HepG2 (cell line): Measurements from ENCODE around the gene MORN1. TPM values are rescaled to one million over a fixed set of nuclear protein-coding genes. Genes with fewer than 3 reads are reported as not detected.

Source experiments
- ATAC-seq: fragments of 200-7000 bp; cut with Tn5 transposase; 3 replicates; pipeline ENCODE4 v1.9.1; 2020; ENCODE audit warnings: mild to moderate bottlenecking, moderate library complexity
- BruUV-seq: library from RNA; stranded (reverse); fragments of 400-500 nt; replicated peaks from 2 replicates; lab custom pipeline; 2021; lab: Mats Ljungman, UMichigan
- CTCF ChIA-PET: fragments of 300-600 bp; formaldehyde crosslinking; extraction: SDS; loops from one replicate; lab custom pipeline; 2021; ENCODE audit warnings: low total read pairs, inconsistent platforms, low intra/inter-chr PET ratio; lab: Yijun Ruan, JAX
- POLR2A ChIA-PET: fragments of 350-600 bp; sonication (Branson Sonifier 250); formaldehyde crosslinking; loops from one replicate; lab custom pipeline; 2020; ENCODE audit warnings: antibody characterized with exemption, inconsistent platforms; lab: Yijun Ruan, JAX
- DNase-seq: peaks from one replicate; pipeline ENCODE4 v3.0.0-alpha.2; 2015; ENCODE audit warnings: low spot score
- FAIRE-seq: peaks from 3 replicates; lab custom pipeline; 2011; peaks lifted over from hg19 to GRCh38; lab: Jason Lieb, UNC
- H2AFZ ChIP-seq: one replicate; pipeline ENCODE4 v1.6.1; 2011; ENCODE audit warnings: low read length, inconsistent platforms
- H3K27ac ChIP-seq: fragments of 300-600 bp; 3 replicates; pipeline ENCODE4 v1.8.0; 2011; ENCODE audit warnings: mixed run types, mild to moderate bottlenecking, mixed read lengths, low read length, inconsistent platforms; ENCODE audit not compliant: insufficient read depth; ENCODE audit errors: extremely low read length
- H3K27me3 ChIP-seq, 2 experiments: fragments of 200-600 bp in 1 of 2; 2 replicates in 1 of 2; 3 replicates in 1 of 2; pipeline versions ENCODE4 v1.6.0 to v1.8.0; 2011; ENCODE audit warnings: low read length in 2 of 2, mild to moderate bottlenecking in 2 of 2, moderate library complexity in 2 of 2, inconsistent platforms in 1 of 2; ENCODE audit not compliant: insufficient read depth in 2 of 2, control insufficient read depth in 1 of 2
- H3K36me3 ChIP-seq, 2 experiments: fragments of 200-600 bp in 1 of 2; replicated peaks in 1 of 2; 2 replicates in 1 of 2; 3 replicates in 1 of 2; pipeline versions ENCODE4 v1.5.1 to v1.8.0; 2011; ENCODE audit warnings: low read length in 2 of 2, inconsistent platforms in 1 of 2; ENCODE audit not compliant: insufficient read depth in 2 of 2, control insufficient read depth in 1 of 2
- H3K4me1 ChIP-seq: 2 replicates; pipeline ENCODE4 v1.5.1; 2012; ENCODE audit warnings: low read length, inconsistent platforms; ENCODE audit not compliant: insufficient read depth
- H3K4me2 ChIP-seq: 2 replicates; pipeline ENCODE4 v1.6.0; 2011; ENCODE audit warnings: low read depth, low read length, inconsistent platforms
- H3K4me3 ChIP-seq, 3 experiments: fragments of 200-600 bp in 1 of 3; sonication (generic), shearing (Covaris generic) in 1 of 3; replicated peaks in 1 of 3; 2 replicates each; pipeline ENCODE4 v1.5.1; 2011 to 2016; ENCODE audit warnings: low read length in 3 of 3, inconsistent platforms in 2 of 3, low read depth in 2 of 3, mild to moderate bottlenecking in 2 of 3, control low read depth in 1 of 3, mixed read lengths in 1 of 3; ENCODE audit not compliant: insufficient read depth in 1 of 3
- H3K79me2 ChIP-seq: one replicate; pipeline ENCODE4 v1.6.1; 2011; ENCODE audit warnings: low read length, inconsistent platforms; ENCODE audit not compliant: insufficient read depth
- H3K9ac ChIP-seq: 2 replicates; pipeline ENCODE4 v1.6.0; 2011; ENCODE audit warnings: mild to moderate bottlenecking, low read depth, low read length, inconsistent platforms; ENCODE audit not compliant: insufficient read depth
- H3K9me3 ChIP-seq: 2 replicates; pipeline ENCODE4 v1.5.1; 2012; ENCODE audit warnings: mild to moderate bottlenecking, low read length
- H4K20me1 ChIP-seq: 2 replicates; pipeline ENCODE4 v1.6.0; 2011; ENCODE audit warnings: inconsistent platforms, mild to moderate bottlenecking, low read length, moderate library complexity; ENCODE audit not compliant: insufficient read depth
- GTF3A ChIP-seq: sonication (generic); formaldehyde crosslinking; conservative IDR thresholded peaks from 2 replicates; pipeline ENCODE4 v1.4.0; 2020; ENCODE audit warnings: mild to moderate bottlenecking, missing genetic modification reagents
- HNRNPK ChIP-seq: fragments of 200-400 bp; formaldehyde crosslinking; IDR thresholded peaks from 2 replicates; pipeline ENCODE4 v1.6.1; 2018; ENCODE audit warnings: low read length, low read depth, moderate library complexity, mild to moderate bottlenecking; ENCODE audit not compliant: poor library complexity, severe bottlenecking
- HNRNPLL ChIP-seq: fragments of 200-400 bp; formaldehyde crosslinking; IDR thresholded peaks from 2 replicates; pipeline ENCODE4 v1.6.1; 2017; ENCODE audit warnings: mild to moderate bottlenecking, low read depth, low read length; ENCODE audit not compliant: poor library complexity, severe bottlenecking
- KAT2B ChIP-seq: fragments of 150-350 bp; IDR thresholded peaks from 2 replicates; pipeline ENCODE4 v1.6.1; 2014; ENCODE audit warnings: low read depth, low read length, borderline replicate concordance
- MIER2 ChIP-seq: IDR thresholded peaks from 2 replicates; pipeline ENCODE4 v1.6.1; 2016; ENCODE audit warnings: missing biosample characterization, missing genetic modification reagents
- NR3C1 ChIP-seq: sonication (generic); formaldehyde crosslinking; IDR thresholded peaks from 2 replicates; pipeline ENCODE4 v1.4.0; 2020; ENCODE audit warnings: missing genetic modification reagents
- RAD21 ChIP-seq: fragments of 450-650 bp; formaldehyde crosslinking; IDR thresholded peaks from 2 replicates; pipeline ENCODE4 v1.5.0; 2020; ENCODE audit warnings: mild to moderate bottlenecking
- TFDP1 ChIP-seq: IDR thresholded peaks from 2 replicates; pipeline ENCODE4 v1.6.1; 2016; ENCODE audit warnings: missing compliant biosample characterization, missing genetic modification reagents, borderline replicate concordance
- TFDP2 ChIP-seq: sonication (generic); formaldehyde crosslinking; IDR thresholded peaks from 2 replicates; pipeline ENCODE4 v1.4.0; 2020; ENCODE audit warnings: missing genetic modification reagents
- ZFP36L1 ChIP-seq: sonication (generic); formaldehyde crosslinking; IDR thresholded peaks from 2 replicates; pipeline ENCODE4 v1.8.0; 2022; ENCODE audit warnings: mild to moderate bottlenecking, missing genetic modification reagents, moderate library complexity
- ZNF18 ChIP-seq: sonication (generic); formaldehyde crosslinking; IDR thresholded peaks from 2 replicates; pipeline ENCODE4 v1.8.0; 2022; ENCODE audit warnings: mild to moderate bottlenecking, missing genetic modification reagents; ENCODE audit not compliant: insufficient replicate concordance
- ZNF34 ChIP-seq: sonication (generic); formaldehyde crosslinking; IDR thresholded peaks from 2 replicates; pipeline ENCODE4 v1.4.0; 2020; ENCODE audit warnings: mild to moderate bottlenecking, missing genetic modification reagents, borderline replicate concordance
- ZNF644 ChIP-seq: IDR thresholded peaks from 2 replicates; pipeline ENCODE4 v1.6.1; 2016; ENCODE audit warnings: low read depth
- ZNF687 ChIP-seq: sonication (generic); formaldehyde crosslinking; IDR thresholded peaks from 2 replicates; pipeline ENCODE4 v1.5.1; 2020; ENCODE audit warnings: mild to moderate bottlenecking, missing genetic modification reagents, moderate library complexity
- WGBS: methylation state at CpG from one replicate; pipeline ENCODE4 v1.1.6; 2017; ENCODE audit warnings: low lambda C conversion rate; 5-methylcytosine and 5-hydroxymethylcytosine counted together
- in situ Hi-C: cut with HindIII; loops from 2 replicates; pipeline ENCODE4 v1.10.0; 2017; ENCODE audit warnings: low pct_unique_long_range_greater_than_20kb; ENCODE audit not compliant: extremely low pct_ligation_motif_present
- intact Hi-C: fragments of 100-400 bp; cut with micrococcal nuclease; formaldehyde crosslinking; loops from one replicate; pipeline ENCODE4 v1.10.0; 2022; ENCODE audit not compliant: unreplicated experiment
- polyA plus RNA-seq, 8 experiments: library from polyadenylated mRNA; depleted of rRNA in 3 of 8; stranded (reverse) in 7 of 8; unstranded in 1 of 8; fragments of >200 nt; fragmentation: Illumina TruSeq in 4 of 8; extraction: Trizol in 4 of 8; gene quantifications; 2 replicates each; pipeline versions ENCODE4 v1.2.1 to v1.2.3, GENCODE V29; 2011 to 2016; ENCODE audit warnings: low read depth in 4 of 8, missing spikeins in 1 of 8, mixed read lengths in 1 of 8; ENCODE audit not compliant: insufficient read depth in 1 of 8
- total RNA-seq, 5 experiments: library from RNA; depleted of rRNA; stranded (reverse); fragments of >200 nt; fragmentation: Illumina TruSeq; extraction: Trizol; gene quantifications; 2 replicates each; pipeline ENCODE4 v1.2.3, GENCODE V29; 2016; ENCODE audit warnings: low read depth in 1 of 5

The MORN1 gene
- total and polyA plus RNA-seq, 2 of the 13 experiments (the other 11 are each of a cell fraction or from before 2014, with no cell fraction given), result 3.1 to 6.5 TPM

GRCh38 chr1:2382621-2383361 lies 8.6 kb downstream of the MORN1 start:
- Histone ChIP-seq H3K4me3 (no peak overlapping the region), H3K27ac (no peak overlapping the region), H3K36me3 (0 out of 5 replicates have a peak, but pooled peaks cover 0 to 3% of the 10 kb centered on the region in 2 experiments), H4K20me1 (no peaks in the 10 kb centered on the region), H3K9ac (no peak overlapping the region), H3K4me1 (peaks cover 30% of the 10 kb centered on the region), H2AFZ (no peak overlapping the region), H3K27me3 (no peaks in the 10 kb centered on the region), H3K9me3 (no peaks in the 10 kb centered on the region), H3K79me2 (no peaks in the 10 kb centered on the region), H3K4me2 (no peak overlapping the region)
- peak; percentile 36 for DNase-seq
- in situ Hi-C loops (loop anchor here (5.0 kb wide), 1 partner anchor 190 kb away; the partner anchor contains the start of gene FAAP20), intact Hi-C loops (loop anchor here (1.0 to 5.0 kb wide), 2 partner anchors 70 to 187 kb away; no protein-coding TSS in a partner anchor)
- ATAC-seq, result peak; percentile 76
- POLR2A ChIA-PET, result interaction anchor here (1.3 to 1.8 kb wide), 2 partner anchors 163 to 187 kb away, joined by 7 to 20 read pairs; partner anchors contain the start of gene FAAP20
- WGBS, result 89% methylated on average over 5 of the region's 13 CpGs
- BruUV-seq, result no TSS peak
- peak; percentile 40 for FAIRE-seq
- CTCF ChIA-PET, result interaction anchor here (3.1 kb wide), 1 partner anchor 187 kb away, joined by 30 read pairs; the partner anchor contains the start of gene FAAP20
- TF ChIP-seq TFDP2 (CRISPR knock-in tag), result no peak
- no peak for TF ChIP-seq ZNF644
- TF ChIP-seq ZFP36L1 (CRISPR knock-in tag), result no peak
- TF ChIP-seq GTF3A (CRISPR knock-in tag), result no peak
- 0 out of 2 replicates have a peak, but pooled peaks have one; percentile 3 for TF ChIP-seq ZNF687 (CRISPR knock-in tag)
- no peak for TF ChIP-seq NR3C1 (CRISPR knock-in tag)
- TF ChIP-seq TFDP1, result no peak
- TF ChIP-seq RAD21 (CRISPR knock-in tag), result 0 out of 2 replicates have a peak, but pooled peaks have one; percentile 21
- TF ChIP-seq ZNF18, result no peak
- TF ChIP-seq KAT2B, result no peak
- TF ChIP-seq MIER2 (CRISPR knock-in tag), result no peak
- peak; percentile 15 for TF ChIP-seq HNRNPK
- no peak for TF ChIP-seq ZNF34 (CRISPR knock-in tag)
- TF ChIP-seq HNRNPLL, result peak; percentile 23
